EH (cell line): Measurements from ENCODE around the gene SH2B2.

ENCODE experiments used
- DNase-seq: peaks from one replicate; pipeline ENCODE4 v3.0.0-alpha.2; 2015; ENCODE audit warnings: low read depth

Gene SH2B2

DNA sequence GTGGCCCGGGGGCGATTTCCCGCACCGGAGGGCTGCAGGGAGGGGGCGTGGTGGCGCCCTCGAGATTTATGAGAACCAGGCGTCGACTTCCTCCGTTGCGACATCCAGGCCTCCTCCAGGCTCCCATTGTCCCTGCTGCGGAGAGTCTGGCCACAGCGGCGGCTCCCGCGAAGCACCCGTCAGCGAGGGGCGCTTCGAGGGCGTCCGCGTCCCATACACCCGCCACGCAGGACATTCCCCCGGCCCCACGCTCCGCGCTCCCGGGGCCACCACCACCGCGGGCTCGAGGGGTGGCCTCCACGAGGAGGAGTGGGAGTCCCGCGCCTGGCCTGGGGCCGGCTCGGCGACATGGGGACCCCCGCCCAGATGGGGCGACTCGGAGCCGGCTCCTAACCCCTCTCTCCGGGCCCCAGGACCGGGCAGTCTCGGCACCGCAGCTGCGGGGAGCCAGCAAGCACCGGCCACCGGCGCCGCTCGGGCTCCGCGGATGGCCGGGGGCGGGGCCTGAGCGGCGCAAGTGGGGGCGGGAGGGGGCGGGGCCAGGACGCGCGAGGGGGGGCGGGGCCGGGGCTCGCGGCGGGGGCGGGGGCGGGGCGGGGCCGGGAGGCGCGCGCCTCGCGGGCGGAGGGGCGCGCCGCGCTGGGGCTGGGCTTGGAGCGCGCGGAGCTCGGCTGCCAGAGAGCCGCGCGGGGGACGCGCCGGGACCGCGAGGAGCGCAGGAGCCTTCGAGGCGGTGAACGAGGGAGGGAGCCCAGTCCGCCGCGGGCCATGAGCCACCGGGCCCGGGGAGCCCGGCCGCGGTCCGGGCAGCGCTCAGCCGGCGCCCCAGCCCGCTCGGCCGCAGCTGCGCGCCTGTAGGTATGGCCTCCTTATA lies at the start of gene SH2B2:
Gene SH2B2 (plus strand): TSS at position 632 of the 874 bp plus-strand sequence. CDS start 13,683 bp downstream, outside the sequence.
- peak; percentile 78 for DNase-seq

- DNase-seq: no peak
These were observed 47.4 kb upstream of the SH2B2 start for GRCh38 chr7:102239206-102239820.

- DNase-seq: no peak
These were observed 45.2 kb upstream of the SH2B2 start for GRCh38 chr7:102241431-102241830.

DNA sequence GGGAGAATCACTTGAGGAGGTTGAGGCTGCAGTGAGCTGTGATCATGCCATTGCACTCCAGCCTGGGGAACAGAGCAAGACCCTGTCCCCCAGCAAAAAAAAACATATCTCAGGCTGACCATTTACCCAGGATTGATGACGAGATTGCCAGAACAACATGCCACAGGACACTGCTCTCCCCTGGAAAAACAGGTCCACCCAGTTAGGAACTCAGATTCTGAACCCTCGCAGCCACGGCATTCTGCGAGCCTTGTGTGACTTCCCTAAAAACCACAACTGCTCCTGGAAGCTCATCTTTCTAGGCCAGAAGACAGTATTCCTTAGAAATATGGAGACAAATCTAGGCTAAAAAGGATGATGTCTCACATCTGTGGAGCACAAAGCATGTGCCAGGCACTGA lies 42.1 kb upstream of the SH2B2 start:
- DNase-seq: no peak

GRCh38 chr7:102248081-102248455 lies 38.6 kb upstream of the SH2B2 start:
- no peak for DNase-seq

DNA sequence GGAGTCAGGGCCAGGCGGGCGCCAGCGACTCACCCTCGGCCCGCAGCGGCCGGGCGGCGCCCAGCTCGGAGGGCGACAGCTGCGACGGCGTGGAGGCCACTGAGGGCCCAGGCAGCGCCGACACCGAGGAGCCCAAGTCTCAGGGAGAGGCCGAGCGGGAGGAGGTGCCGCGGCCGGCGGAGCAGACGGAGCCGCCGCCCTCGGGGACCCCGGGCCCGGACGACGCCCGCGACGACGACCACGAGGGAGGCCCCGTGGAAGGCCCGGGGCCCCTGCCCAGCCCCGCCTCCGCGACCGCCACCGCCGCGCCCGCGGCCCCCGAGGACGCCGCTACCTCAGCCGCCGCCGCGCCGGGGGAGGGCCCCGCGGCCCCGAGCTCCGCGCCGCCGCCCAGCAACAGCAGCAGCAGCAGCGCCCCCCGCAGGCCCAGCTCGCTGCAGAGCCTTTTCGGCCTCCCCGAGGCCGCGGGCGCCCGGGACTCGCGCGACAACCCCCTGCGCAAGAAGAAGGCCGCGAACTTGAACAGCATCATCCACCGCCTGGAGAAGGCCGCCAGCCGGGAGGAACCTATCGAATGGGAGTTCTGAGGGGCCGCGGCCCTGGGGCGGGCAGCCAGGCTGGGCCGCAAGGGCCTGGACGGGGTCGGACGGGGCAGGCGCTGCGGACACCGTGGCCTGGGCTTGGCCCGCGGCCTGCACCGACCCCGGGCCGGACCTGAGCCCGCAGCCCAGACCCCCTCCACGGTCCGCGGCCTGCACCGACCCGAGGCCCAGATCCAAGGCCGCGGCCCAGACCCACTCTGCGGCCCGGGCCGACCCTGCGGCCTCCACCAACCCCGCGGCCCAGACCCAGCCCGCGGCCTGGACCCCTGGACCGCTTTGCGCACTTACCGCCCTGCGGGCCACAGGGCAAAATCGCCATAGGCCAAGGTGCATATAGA lies 37.9 kb upstream of the SH2B2 start:
- DNase-seq: no peak

DNA sequence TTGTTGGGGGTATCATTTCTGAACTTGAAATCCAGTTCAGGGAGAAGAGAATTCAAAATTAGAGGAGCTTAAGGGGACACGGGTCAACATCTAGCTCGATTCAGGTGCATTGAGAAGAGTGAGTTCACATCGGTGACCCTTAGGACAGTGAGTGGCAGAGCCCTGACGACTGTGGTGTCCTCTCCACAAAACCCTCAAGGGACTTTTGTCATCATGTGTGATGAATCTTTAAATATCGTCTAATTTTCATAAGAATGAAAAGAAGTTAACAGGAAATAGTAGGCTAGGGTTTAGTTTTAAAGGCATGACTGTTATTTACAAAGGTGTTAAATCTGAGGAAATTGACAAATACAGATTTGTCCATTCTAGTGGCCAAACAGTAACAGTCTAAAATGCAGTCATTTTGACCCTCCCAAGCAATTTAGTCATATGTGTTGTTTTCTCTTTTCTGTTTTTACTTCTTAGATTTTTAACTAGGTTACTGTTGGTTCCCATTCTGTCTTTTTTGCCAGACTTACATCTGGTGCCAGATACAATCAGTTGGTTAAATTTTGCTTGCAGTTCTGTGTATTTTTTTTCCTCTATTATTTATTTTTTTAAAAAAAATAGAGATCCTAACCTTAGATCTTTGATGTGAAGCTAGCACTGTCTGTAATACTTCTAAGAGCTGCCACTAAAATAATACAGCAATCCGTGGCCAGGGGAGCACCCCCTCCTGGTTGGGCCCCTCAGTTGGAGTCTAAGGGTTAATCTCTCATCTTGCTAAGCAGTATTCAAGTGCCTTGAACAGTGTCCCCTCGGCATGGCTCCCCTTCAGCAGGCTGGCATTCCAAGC lies 34.9 kb upstream of the SH2B2 start:
- no peak for DNase-seq

DNA sequence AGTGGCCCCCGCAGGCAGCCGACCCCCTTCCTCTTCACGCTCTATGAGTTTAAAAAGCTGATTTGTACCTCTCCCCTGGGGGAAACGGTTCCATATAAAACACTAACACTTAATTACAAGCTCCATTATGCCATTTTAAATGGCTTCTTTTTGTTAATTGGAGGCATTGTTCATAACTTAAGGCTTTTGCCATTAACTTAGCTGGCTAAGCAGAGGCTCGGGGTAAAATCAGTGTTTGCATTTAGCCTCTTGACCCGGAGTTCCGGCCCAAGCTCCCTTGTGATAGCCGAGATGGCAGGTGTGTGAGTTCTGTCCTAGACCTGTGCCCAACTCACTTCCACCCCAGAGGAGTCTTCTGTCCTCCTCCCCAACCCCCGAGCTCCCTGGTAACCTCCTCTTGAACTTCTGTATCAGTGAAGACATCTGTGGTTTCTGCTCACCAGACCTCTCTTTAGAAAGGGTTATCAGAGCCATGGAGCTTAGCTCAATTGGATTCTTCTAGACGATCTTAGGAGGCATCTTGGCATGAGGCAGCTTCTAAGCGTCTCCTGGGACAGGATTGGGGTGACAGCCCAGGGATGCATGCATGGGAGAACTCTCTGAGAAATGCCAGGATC lies 34.2 kb upstream of the SH2B2 start:
- no peak for DNase-seq

- no peak for DNase-seq
These were observed 33.3 kb upstream of the SH2B2 start for GRCh38 chr7:102253066-102253972.

- no peak for DNase-seq
These were observed 32.7 kb upstream of the SH2B2 start for GRCh38 chr7:102253973-102254370.

- no peak for DNase-seq
These were observed 32.1 kb upstream of the SH2B2 start for GRCh38 chr7:102254521-102254920.

GRCh38 chr7:102255501-102255900 lies 31.2 kb upstream of the SH2B2 start:
- DNase-seq: no peak

GRCh38 chr7:102255916-102256315 lies 30.8 kb upstream of the SH2B2 start:
- no peak for DNase-seq

- no peak for DNase-seq
These were observed 28.5 kb upstream of the SH2B2 start for GRCh38 chr7:102258073-102258748.

- peak; percentile 27 for DNase-seq
These were observed 27.9 kb upstream of the SH2B2 start for GRCh38 chr7:102258749-102259107.

DNA sequence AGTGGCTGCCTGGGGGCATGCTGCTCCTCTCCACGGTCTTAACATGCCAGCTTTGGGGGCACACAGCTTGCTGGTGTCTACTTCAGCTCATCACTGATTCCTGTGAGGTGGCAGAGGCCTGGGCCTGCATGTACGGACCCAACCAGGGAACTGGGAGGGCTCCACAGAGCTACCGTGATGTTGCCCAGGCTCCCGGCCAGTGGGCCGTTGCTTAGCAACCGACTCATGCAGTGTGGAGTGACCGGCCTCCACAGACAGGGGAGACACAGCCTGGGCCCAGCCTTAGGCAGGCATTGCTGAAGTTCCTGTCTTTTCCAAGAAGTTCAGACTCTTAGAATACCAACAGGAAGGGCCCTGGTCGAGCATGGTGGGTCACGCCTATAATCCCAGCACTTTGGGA lies 25.8 kb upstream of the SH2B2 start:
- peak; percentile 62 for DNase-seq

GRCh38 chr7:102261451-102261850 lies 25.2 kb upstream of the SH2B2 start:
- no peak for DNase-seq

DNA sequence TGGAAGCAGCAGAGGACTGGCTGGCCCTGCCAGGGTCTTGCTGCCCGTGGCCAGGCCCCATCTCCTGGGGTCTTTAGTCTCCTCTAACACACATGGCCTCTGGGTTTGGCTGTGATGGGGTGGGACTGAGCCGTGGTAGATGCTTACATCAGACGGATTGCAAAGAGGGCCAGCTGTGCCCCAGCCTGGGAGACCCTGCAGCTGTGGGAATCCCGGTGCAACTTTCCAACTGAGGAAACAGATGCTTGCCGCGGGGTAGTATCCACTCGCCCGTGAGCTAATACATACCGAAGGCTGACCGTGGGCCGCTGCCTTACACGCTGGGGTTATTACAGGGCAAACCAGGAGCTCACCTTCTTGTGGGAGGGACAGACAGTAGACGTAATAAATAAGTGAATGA lies 24.1 kb upstream of the SH2B2 start:
- no peak for DNase-seq

- DNase-seq: peak; percentile 51
These were observed 22.2 kb upstream of the SH2B2 start for GRCh38 chr7:102264367-102264891.
